CD8-positive, alpha-beta memory T cell (primary cell): ENCODE results near the gene ENTREP1. TPM values are rescaled to one million over a fixed set of nuclear protein-coding genes. Genes with fewer than 3 reads are reported as not detected.

ENCODE experiments used
- CTCF ChIA-PET: fragments of 350-600 bp; sonication (Branson Sonifier 250); formaldehyde crosslinking; loops from one replicate; lab custom pipeline; 2021; ENCODE audit warnings: antibody characterized with exemption; lab: Charles Lee
- POLR2A ChIA-PET: fragments of 350-600 bp; sonication (Branson Sonifier 250); formaldehyde crosslinking; loops from one replicate; lab custom pipeline; 2021; ENCODE audit warnings: antibody characterized with exemption; lab: Charles Lee
- DNase-seq, 5 donors: peaks; one replicate each; pipeline versions ENCODE4 v3.0.0 to v3.0.0-alpha.2; 2020 to 2022; ENCODE audit warnings: mixed read lengths in 1 of 5
- H3K27ac ChIP-seq: one replicate; pipeline ENCODE4 v1.7.0; 2013; ENCODE audit warnings: low read depth, mild to moderate bottlenecking, low read length, moderate library complexity
- H3K27me3 ChIP-seq: 2 replicates; pipeline ENCODE4 v1.7.0; 2013; ENCODE audit warnings: low read length, mild to moderate bottlenecking; ENCODE audit not compliant: insufficient read depth, poor library complexity, severe bottlenecking
- H3K36me3 ChIP-seq: 2 replicates; pipeline ENCODE4 v1.7.0; 2013; ENCODE audit warnings: mild to moderate bottlenecking, low read length, moderate library complexity; ENCODE audit not compliant: insufficient read depth
- H3K4me1 ChIP-seq: 2 replicates; pipeline ENCODE4 v1.7.0; 2013; ENCODE audit warnings: mild to moderate bottlenecking, low read length, moderate library complexity; ENCODE audit not compliant: insufficient read depth
- H3K4me3 ChIP-seq: 2 replicates; pipeline ENCODE4 v1.7.0; 2013; ENCODE audit warnings: mild to moderate bottlenecking, low read length
- H3K9me3 ChIP-seq: 2 replicates; pipeline ENCODE4 v1.7.0; 2013; ENCODE audit warnings: mild to moderate bottlenecking, low read length
- H3K27ac Mint-ChIP-seq, 8 donors: one replicate each; pipeline ENCODE4 v1.8.0; 2020 to 2021; ENCODE audit warnings: mixed read lengths in 8 of 8, mild to moderate bottlenecking in 6 of 8, inconsistent platforms in 3 of 8, moderate library complexity in 3 of 8
- H3K27me3 Mint-ChIP-seq, 2 donors: one replicate each; pipeline ENCODE4 v1.8.0; 2020 to 2021; ENCODE audit warnings: mixed read lengths in 2 of 2, mild to moderate bottlenecking in 1 of 2, moderate library complexity in 1 of 2
- H3K36me3 Mint-ChIP-seq, 3 donors: one replicate each; pipeline ENCODE4 v1.8.0; 2020 to 2021; ENCODE audit warnings: mixed read lengths in 3 of 3, inconsistent platforms in 1 of 3, mild to moderate bottlenecking in 1 of 3
- H3K4me1 Mint-ChIP-seq, 3 donors: one replicate each; pipeline ENCODE4 v1.8.0; 2020 to 2021; ENCODE audit warnings: mixed read lengths in 3 of 3, inconsistent platforms in 1 of 3, mild to moderate bottlenecking in 1 of 3
- H3K4me3 Mint-ChIP-seq, 7 donors: one replicate each; pipeline ENCODE4 v1.8.0; 2020 to 2021; ENCODE audit warnings: mixed read lengths in 7 of 7, mild to moderate bottlenecking in 6 of 7, moderate library complexity in 4 of 7, inconsistent platforms in 2 of 7
- H3K9me3 Mint-ChIP-seq, 5 donors: one replicate each; pipeline ENCODE4 v1.8.0; 2020 to 2022; ENCODE audit warnings: mixed read lengths in 5 of 5, mild to moderate bottlenecking in 3 of 5, moderate library complexity in 2 of 5, inconsistent platforms in 1 of 5
- polyA plus RNA-seq: library from polyadenylated mRNA; unstranded; fragments of 300-500 nt; fragmentation: Illumina TruSeq; gene quantifications from one replicate; pipeline ENCODE4 v1.2.3, GENCODE V29; 2021
- total RNA-seq, 2 experiments: library from RNA; stranded (reverse); gene quantifications; one replicate each; pipeline ENCODE4 v1.2.3, GENCODE V29; 2021

Gene ENTREP1
- total and polyA plus RNA-seq, 3 experiments from 2014 or later = not detected

GRCh38 chr9:69340631-69341030, 15.6 kb downstream of the ENTREP1 start:
- no peaks in the 10 kb centered on the region for H3K36me3 ChIP-seq
- H3K4me3 ChIP-seq = no peak overlapping the region
- H3K27ac Mint-ChIP-seq = no peak overlapping the region
- H3K9me3 Mint-ChIP-seq = peaks cover 0 to 3% (median 0%) of the 10 kb centered on the region in 5 donors
- ChIA-PET CTCF (no interaction called here), POLR2A (no interaction called here)
- no peak overlapping the region for H3K27ac ChIP-seq
- no peak overlapping the region for H3K4me3 Mint-ChIP-seq
- DNase-seq = no peak
- H3K27me3 ChIP-seq = no peaks in the 10 kb centered on the region
- no peaks in the 10 kb centered on the region for H3K36me3 Mint-ChIP-seq
- no peaks in the 10 kb centered on the region for H3K9me3 ChIP-seq
- H3K4me1 Mint-ChIP-seq = no peaks in the 10 kb centered on the region
- H3K4me1 ChIP-seq = no peaks in the 10 kb centered on the region
- peaks cover 0 to 11% of the 10 kb centered on the region in 2 donors for H3K27me3 Mint-ChIP-seq

DNA sequence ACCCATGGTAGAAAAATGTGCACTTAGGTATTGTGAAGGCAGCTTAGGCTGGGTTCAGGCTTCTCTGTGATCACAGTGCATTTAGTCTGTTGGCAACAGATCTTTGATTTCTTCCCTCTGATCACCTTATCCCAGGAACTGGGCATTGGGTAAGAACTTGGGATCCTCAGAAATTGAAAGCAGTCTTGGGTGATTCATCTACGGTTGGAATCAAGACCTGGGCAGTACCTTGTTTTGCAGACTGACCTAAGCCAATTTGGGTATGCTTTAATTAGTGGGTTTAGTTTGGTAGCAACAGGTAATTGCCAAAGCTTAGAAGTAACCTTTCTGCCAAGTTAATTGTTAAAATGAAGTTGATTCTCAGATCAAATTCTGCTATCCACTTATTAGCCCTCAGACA, 17.8 kb downstream of the ENTREP1 start:
- POLR2A ChIA-PET = no interaction called here
- Histone ChIP-seq H3K4me1 (no peaks in the 10 kb centered on the region), H3K4me3 (no peak overlapping the region), H3K9me3 (no peaks in the 10 kb centered on the region), H3K36me3 (no peaks in the 10 kb centered on the region), H3K27ac (no peak overlapping the region), H3K27me3 (no peaks in the 10 kb centered on the region)
- no peak for DNase-seq
- Mint-ChIP-seq H3K36me3 (no peaks in the 10 kb centered on the region), H3K4me1 (no peaks in the 10 kb centered on the region), H3K27ac (no peak overlapping the region), H3K4me3 (no peak overlapping the region), H3K27me3 (peaks cover 8 to 14% of the 10 kb centered on the region in 2 donors), H3K9me3 (peaks cover 0 to 3% (median 0%) of the 10 kb centered on the region in 5 donors)
- CTCF ChIA-PET = no interaction called here

GRCh38 chr9:69344459-69344858, 19.4 kb downstream of the ENTREP1 start:
- CTCF ChIA-PET = no interaction called here
- H3K4me3 ChIP-seq = no peak overlapping the region

DNA sequence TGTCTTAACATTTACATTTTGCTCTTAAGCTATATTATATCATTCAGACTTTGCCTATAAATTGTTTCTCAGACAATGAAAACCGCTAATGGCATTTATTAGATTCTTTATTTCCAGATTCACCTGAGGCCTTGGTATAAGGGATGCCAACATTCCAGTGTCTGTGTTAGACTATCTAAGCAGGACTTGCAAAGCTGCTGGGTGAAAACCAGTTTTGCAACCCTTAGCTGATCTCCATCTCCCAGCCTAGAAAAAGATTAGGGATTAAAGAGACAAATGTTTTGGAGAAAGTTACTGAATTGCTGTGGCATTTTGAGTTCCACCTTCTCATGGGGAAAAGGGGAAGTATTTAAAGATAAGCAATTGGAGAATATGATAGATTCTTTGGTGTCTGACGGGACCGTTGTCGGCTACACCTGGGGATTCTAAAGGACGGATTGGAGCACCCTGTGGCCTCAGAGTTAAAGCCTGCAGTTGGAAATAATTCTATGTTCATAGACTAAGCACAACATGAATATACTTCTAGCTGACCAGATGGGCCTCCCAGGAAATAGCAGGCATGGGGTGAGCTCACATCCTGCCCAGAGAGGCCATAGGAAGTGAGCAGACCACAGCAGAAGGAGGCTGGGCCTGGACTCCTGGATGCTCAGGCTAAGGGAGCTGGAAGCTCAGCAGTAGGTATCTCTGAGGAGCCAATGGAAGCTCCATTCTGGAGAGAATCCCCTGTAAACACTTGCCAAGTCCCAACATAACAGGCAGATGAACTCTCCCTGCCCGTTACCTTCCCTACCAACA, 21.8 kb downstream of the ENTREP1 start:
- Histone ChIP-seq H3K4me3 (no peak overlapping the region), H3K9me3 (no peaks in the 10 kb centered on the region), H3K27ac (no peak overlapping the region), H3K36me3 (no peaks in the 10 kb centered on the region), H3K27me3 (no peaks in the 10 kb centered on the region), H3K4me1 (no peaks in the 10 kb centered on the region)
- CTCF ChIA-PET = no interaction called here
- POLR2A ChIA-PET = no interaction called here
- Mint-ChIP-seq H3K9me3 (peaks cover 0 to 3% (median 0%) of the 10 kb centered on the region in 5 donors), H3K27me3 (peaks cover 14 to 19% of the 10 kb centered on the region in 2 donors), H3K4me1 (no peaks in the 10 kb centered on the region), H3K4me3 (no peak overlapping the region), H3K27ac (no peak overlapping the region), H3K36me3 (no peaks in the 10 kb centered on the region)
- DNase-seq = no peak

More at GRCh38 chr9:69344459-69344858, 19.4 kb downstream of the ENTREP1 start:
- no peak for DNase-seq
- H3K27me3 Mint-ChIP-seq = peaks cover 13 to 22% of the 10 kb centered on the region in 2 donors
- no peak overlapping the region for H3K4me3 Mint-ChIP-seq
- POLR2A ChIA-PET = no interaction called here
- no peaks in the 10 kb centered on the region for H3K36me3 Mint-ChIP-seq
- Histone ChIP-seq H3K27me3 (no peaks in the 10 kb centered on the region), H3K4me1 (no peaks in the 10 kb centered on the region), H3K27ac (no peak overlapping the region), H3K36me3 (no peaks in the 10 kb centered on the region), H3K9me3 (no peaks in the 10 kb centered on the region)
- H3K4me1 Mint-ChIP-seq = no peaks in the 10 kb centered on the region
- no peak overlapping the region for H3K27ac Mint-ChIP-seq
- H3K9me3 Mint-ChIP-seq = peaks cover 0 to 6% (median 0%) of the 10 kb centered on the region in 5 donors

- POLR2A ChIA-PET = no interaction called here
- DNase-seq = no peak
- H3K36me3 Mint-ChIP-seq = no peaks in the 10 kb centered on the region
- Histone ChIP-seq H3K4me1 (no peaks in the 10 kb centered on the region), H3K36me3 (no peaks in the 10 kb centered on the region), H3K9me3 (no peaks in the 10 kb centered on the region), H3K27me3 (no peaks in the 10 kb centered on the region), H3K4me3 (no peak overlapping the region), H3K27ac (no peak overlapping the region)
- no peak overlapping the region for H3K27ac Mint-ChIP-seq
- H3K9me3 Mint-ChIP-seq = peaks cover 0 to 3% (median 0%) of the 10 kb centered on the region in 5 donors
- H3K27me3 Mint-ChIP-seq = peaks cover 14 to 19% of the 10 kb centered on the region in 2 donors
- CTCF ChIA-PET = no interaction called here
- no peak overlapping the region for H3K4me3 Mint-ChIP-seq
- no peaks in the 10 kb centered on the region for H3K4me1 Mint-ChIP-seq
Observed at GRCh38 chr9:69347607-69348006, 22.6 kb downstream of the ENTREP1 start.

DNA sequence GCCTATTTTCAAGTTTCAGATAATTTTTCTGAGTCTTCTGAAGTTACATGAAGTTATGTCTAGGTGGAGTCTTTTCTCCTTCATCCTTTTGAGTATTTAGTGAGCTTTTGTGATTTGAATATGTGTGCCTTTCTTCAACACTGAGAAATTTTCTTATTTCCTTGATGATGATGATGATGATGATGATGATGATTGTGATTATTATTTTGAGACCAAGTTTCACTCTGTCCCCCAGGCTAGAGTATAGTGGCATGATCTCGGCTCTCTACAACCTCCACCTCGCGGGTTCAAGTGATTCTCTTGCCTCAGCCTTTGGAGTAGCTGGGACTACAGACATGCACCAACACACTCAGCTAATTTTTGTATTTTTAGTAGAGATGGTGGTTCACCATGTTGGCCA, 26.2 kb downstream of the ENTREP1 start:
- no peaks in the 10 kb centered on the region for H3K4me1 ChIP-seq
- H3K4me1 Mint-ChIP-seq = no peaks in the 10 kb centered on the region
- no peaks in the 10 kb centered on the region for H3K36me3 ChIP-seq
- H3K4me3 Mint-ChIP-seq = no peak overlapping the region
- H3K9me3 ChIP-seq = no peaks in the 10 kb centered on the region
- H3K9me3 Mint-ChIP-seq = peaks cover 0 to 3% (median 0%) of the 10 kb centered on the region in 5 donors
- H3K27me3 Mint-ChIP-seq = peaks cover 14 to 17% of the 10 kb centered on the region in 2 donors
- H3K27ac ChIP-seq = no peak overlapping the region
- ChIA-PET POLR2A (no interaction called here), CTCF (no interaction called here)
- no peaks in the 10 kb centered on the region for H3K27me3 ChIP-seq
- no peak for DNase-seq
- H3K27ac Mint-ChIP-seq = no peak overlapping the region
- no peak overlapping the region for H3K4me3 ChIP-seq
- no peaks in the 10 kb centered on the region for H3K36me3 Mint-ChIP-seq

DNA sequence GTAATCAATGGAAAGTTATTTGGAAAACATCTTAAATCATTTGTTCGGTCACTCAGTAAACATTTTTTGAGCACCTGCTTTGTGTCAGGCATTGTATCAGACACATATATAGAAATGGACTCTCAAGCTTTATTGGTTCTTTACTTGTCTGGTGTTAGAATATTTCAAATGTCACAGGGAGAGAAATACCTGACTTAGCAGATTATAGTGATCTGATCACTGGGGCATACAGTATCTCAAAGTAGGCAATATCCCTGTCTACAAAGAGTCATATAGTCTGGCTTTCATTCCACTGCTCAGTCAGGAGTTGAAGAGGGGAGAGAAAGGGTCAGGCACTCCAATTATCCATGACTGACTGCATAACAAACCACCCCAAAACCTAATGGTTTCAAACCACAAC, 30.2 kb downstream of the ENTREP1 start:
- no peaks in the 10 kb centered on the region for H3K9me3 Mint-ChIP-seq
- H3K4me3 ChIP-seq = no peak overlapping the region
- no peaks in the 10 kb centered on the region for H3K36me3 ChIP-seq
- no peak for DNase-seq
- no peaks in the 10 kb centered on the region for H3K9me3 ChIP-seq
- H3K27ac ChIP-seq = no peak overlapping the region
- H3K27ac Mint-ChIP-seq = no peak overlapping the region
- peaks cover 1 to 6% of the 10 kb centered on the region in 2 donors for H3K27me3 Mint-ChIP-seq
- H3K4me1 Mint-ChIP-seq = no peaks in the 10 kb centered on the region
- CTCF ChIA-PET = no interaction called here
- no peak overlapping the region for H3K4me3 Mint-ChIP-seq
- no peaks in the 10 kb centered on the region for H3K27me3 ChIP-seq
- POLR2A ChIA-PET = no interaction called here
- no peaks in the 10 kb centered on the region for H3K4me1 ChIP-seq
- no peaks in the 10 kb centered on the region for H3K36me3 Mint-ChIP-seq

DNA sequence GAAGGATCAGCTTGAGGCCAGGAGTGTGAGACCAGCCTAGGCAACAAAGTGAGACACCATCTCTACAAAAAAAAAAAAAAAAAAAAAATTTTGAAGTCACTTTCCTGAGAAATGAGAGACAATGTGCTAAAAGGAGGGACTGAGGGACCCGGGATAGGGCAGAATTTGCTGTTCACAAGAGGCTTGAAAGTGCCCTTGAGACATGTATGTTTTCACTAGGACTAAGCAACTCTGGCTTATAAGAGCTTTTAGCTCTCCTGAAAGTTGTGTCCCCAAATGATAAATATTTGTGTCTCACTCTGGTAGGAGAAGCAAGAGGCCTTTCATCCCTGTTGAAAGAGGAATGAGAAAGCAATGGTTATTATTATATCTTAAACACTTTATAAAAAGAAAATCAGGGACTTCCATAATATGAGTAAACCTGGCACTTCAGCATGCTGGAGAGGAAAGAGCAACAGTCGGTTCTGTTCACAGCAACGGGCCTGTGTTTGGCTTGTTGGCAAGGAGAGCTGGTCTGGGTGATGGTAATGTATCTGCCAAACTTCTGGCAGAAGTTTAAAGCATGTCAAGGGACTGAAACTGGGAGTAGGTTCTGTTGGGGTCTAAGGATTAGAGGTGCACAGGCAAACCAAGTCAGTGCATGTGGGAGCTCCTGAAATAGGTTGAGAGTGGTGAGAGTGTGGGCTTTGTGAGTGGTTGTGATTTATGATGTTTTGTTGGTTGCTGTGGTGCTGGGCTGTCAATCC, 32.2 kb downstream of the ENTREP1 start:
- no peaks in the 10 kb centered on the region for H3K36me3 ChIP-seq
- H3K9me3 ChIP-seq = no peaks in the 10 kb centered on the region
- no peaks in the 10 kb centered on the region for H3K36me3 Mint-ChIP-seq
- H3K27ac Mint-ChIP-seq = no peak overlapping the region
- DNase-seq = no peak
- no peaks in the 10 kb centered on the region for H3K4me1 Mint-ChIP-seq
- H3K4me1 ChIP-seq = no peaks in the 10 kb centered on the region
- peaks cover 0 to 2% (median 0%) of the 10 kb centered on the region in 5 donors for H3K9me3 Mint-ChIP-seq
- no peak overlapping the region for H3K27ac ChIP-seq
- H3K4me3 Mint-ChIP-seq = no peak overlapping the region
- H3K27me3 Mint-ChIP-seq = peaks cover 1 to 6% of the 10 kb centered on the region in 2 donors
- H3K4me3 ChIP-seq = no peak overlapping the region
- H3K27me3 ChIP-seq = no peaks in the 10 kb centered on the region
- ChIA-PET CTCF (no interaction called here), POLR2A (no interaction called here)
